ENCODE results near the gene TUSC2.

The TUSC2 gene

GRCh38 chr3:50354186-50354764, 26.3 kb upstream of the TUSC2 start:
- no peak for DNase-seq

GRCh38 chr3:50353245-50354004, 25.4 kb upstream of the TUSC2 start:
- DNase-seq = no peak

GRCh38 chr3:50352781-50353180, 24.8 kb upstream of the TUSC2 start:
- DNase-seq = no peak

GRCh38 chr3:50351323-50351697, 23.3 kb upstream of the TUSC2 start:
- no peak for DNase-seq

GRCh38 chr3:50350527-50351322, 22.7 kb upstream of the TUSC2 start, which contains the start of the genes CYB561D2 and NPRL2:
TSS of gene CYB561D2 (plus strand) at chr3:50350862. CDS start at chr3:50351434, 572 bp downstream.
TSS of gene NPRL2 (minus strand) at chr3:50350775. CDS start at chr3:50350652, 123 bp downstream.
- peak; percentile 77 to 84 for DNase-seq

GRCh38 chr3:50350213-50350526, 22.1 kb upstream of the TUSC2 start:
- DNase-seq = no peak

GRCh38 chr3:50347187-50347813, 19.3 kb upstream of the TUSC2 start:
- peak in 1 of 2 experiments; percentile 29 for DNase-seq

- peak in 1 of 2 experiments; percentile 48 for DNase-seq
Observed at GRCh38 chr3:50345586-50346234, 17.7 kb upstream of the TUSC2 start, which contains the start of gene ZMYND10. TSS of gene ZMYND10 (minus strand) at chr3:50345732. CDS start at chr3:50345579, 153 bp downstream.

- DNase-seq = no peak
Observed at GRCh38 chr3:50345008-50345407, 17.0 kb upstream of the TUSC2 start.

GRCh38 chr3:50342813-50343633, 15.0 kb upstream of the TUSC2 start:
- no peak for DNase-seq

GRCh38 chr3:50341996-50342650, 14.1 kb upstream of the TUSC2 start:
- no peak for DNase-seq

- DNase-seq = no peak
Observed at GRCh38 chr3:50341537-50341936, 13.5 kb upstream of the TUSC2 start.

- DNase-seq = no peak
Observed at GRCh38 chr3:50340448-50341329, 12.7 kb upstream of the TUSC2 start, which contains the start of gene RASSF1. TSS of gene RASSF1 (minus strand) at chr3:50340836. CDS start at chr3:50340805, 31 bp downstream.

- DNase-seq = no peak
Observed at GRCh38 chr3:50340147-50340447, 12.1 kb upstream of the TUSC2 start.

- no peak for DNase-seq
Observed at GRCh38 chr3:50339485-50340146, 11.6 kb upstream of the TUSC2 start.

GRCh38 chr3:50338965-50339364, 10.9 kb upstream of the TUSC2 start:
- no peak for DNase-seq

GRCh38 chr3:50337175-50337861, 9.3 kb upstream of the TUSC2 start:
- DNase-seq = peak; percentile 93 to 95

- DNase-seq = no peak
Observed at GRCh38 chr3:50336452-50337174, 8.6 kb upstream of the TUSC2 start.
